OCI-LY7 (cell line): ENCODE results near the gene IMMP2L. TPM values are rescaled to one million over a fixed set of nuclear protein-coding genes. Genes with fewer than 3 reads are reported as not detected.
A peak's percentile ranks its signal among the peaks of the same experiment; 100 is the strongest.

Source experiments
- BruUV-seq: library from RNA; stranded (reverse); fragments of 400-500 nt; replicated peaks from 2 replicates; lab custom pipeline; 2021; lab: Mats Ljungman, UMichigan
- CTCF ChIA-PET: fragments of 300-600 bp; sonication (Branson Sonifier 250); formaldehyde crosslinking; loops from one replicate; lab custom pipeline; 2022; ENCODE audit warnings: antibody characterized with exemption; ENCODE audit not compliant: unreplicated experiment; lab: Charles Lee
- POLR2A ChIA-PET: fragments of 300-600 bp; sonication (Branson Sonifier 250); formaldehyde crosslinking; loops from one replicate; lab custom pipeline; 2022; ENCODE audit warnings: antibody characterized with exemption; lab: Charles Lee
- DNase-seq: peaks from one replicate; pipeline ENCODE4 v3.0.0-alpha.2; 2015; ENCODE audit warnings: low spot score
- H2AFZ ChIP-seq: fragments of 200-600 bp; sonication (generic), shearing (Covaris generic); 2 replicates; pipeline ENCODE4 v1.6.1; 2014; ENCODE audit warnings: mild to moderate bottlenecking, antibody characterized with exemption, low read length, moderate library complexity
- H3K27ac ChIP-seq: fragments of 200-600 bp; sonication (generic); 2 replicates; pipeline ENCODE4 v1.5.1; 2014; ENCODE audit warnings: mixed run types, low read depth, mild to moderate bottlenecking, moderate library complexity, low read length, inconsistent platforms; ENCODE audit not compliant: poor library complexity, severe bottlenecking
- H3K36me3 ChIP-seq: fragments of 200-600 bp; sonication (generic); 2 replicates; pipeline ENCODE4 v1.6.1; 2014; ENCODE audit warnings: mild to moderate bottlenecking, antibody characterized with exemption, low read length, moderate library complexity, mixed read lengths; ENCODE audit not compliant: insufficient read depth
- H3K4me1 ChIP-seq: fragments of 200-600 bp; sonication (generic); 2 replicates; pipeline ENCODE4 v1.5.1; 2014; ENCODE audit warnings: mild to moderate bottlenecking, low read length; ENCODE audit not compliant: insufficient read depth, poor library complexity, severe bottlenecking
- H3K4me2 ChIP-seq: fragments of 200-600 bp; sonication (generic); 2 replicates; pipeline ENCODE4 v1.6.1; 2014; ENCODE audit warnings: mild to moderate bottlenecking, low read length
- H3K4me3 ChIP-seq: fragments of 200-600 bp; sonication (generic); 2 replicates; pipeline ENCODE4 v1.5.1; 2014; ENCODE audit warnings: mild to moderate bottlenecking, low read depth, low read length; ENCODE audit not compliant: poor library complexity, severe bottlenecking
- H3K79me2 ChIP-seq: fragments of 200-600 bp; sonication (generic); 2 replicates; pipeline ENCODE4 v1.6.1; 2016; ENCODE audit warnings: low read depth, mild to moderate bottlenecking, low read length, moderate library complexity, mixed read lengths; ENCODE audit not compliant: insufficient read depth
- H3K9me2 ChIP-seq: fragments of 200-600 bp; sonication (generic); 2 replicates; pipeline ENCODE4 v1.6.1; 2016; ENCODE audit warnings: mild to moderate bottlenecking, low read length, mixed read lengths; ENCODE audit not compliant: insufficient read depth
- H3K9me3 ChIP-seq: fragments of 200-600 bp; sonication (generic); 2 replicates; pipeline ENCODE4 v1.6.1; 2014; ENCODE audit warnings: mild to moderate bottlenecking, mixed run types, low read length, mixed read lengths
- H4K20me1 ChIP-seq: fragments of 200-600 bp; sonication (generic); 2 replicates; pipeline ENCODE4 v1.6.1; 2014; ENCODE audit warnings: mild to moderate bottlenecking, antibody characterized with exemption, low read length, moderate library complexity, mixed read lengths; ENCODE audit not compliant: insufficient read depth
- CTCF ChIP-seq: fragments of 200-600 bp; sonication (generic); conservative IDR thresholded peaks from 2 replicates; pipeline ENCODE4 v1.5.1; 2014; ENCODE audit warnings: mild to moderate bottlenecking, antibody characterized with exemption, low read length, moderate library complexity, mixed read lengths
- EZH2phosphoT487 ChIP-seq: fragments of 200-600 bp; sonication (generic); IDR thresholded peaks from 2 replicates; pipeline ENCODE4 v1.6.1; 2018; ENCODE audit warnings: low read depth, borderline replicate concordance, mild to moderate bottlenecking, mixed run types, antibody characterized with exemption, low read length, moderate library complexity, mixed read lengths
- intact Hi-C: fragments of 100-400 bp; cut with micrococcal nuclease; formaldehyde crosslinking; loops from one replicate; pipeline ENCODE4 v1.10.0; 2022; ENCODE audit not compliant: unreplicated experiment
- total RNA-seq, 2 experiments: library from RNA; depleted of rRNA in 1 of 2; stranded (reverse); fragments of >200 nt in 1 of 2; shearing (Covaris generic) in 1 of 2; gene quantifications; 2 replicates each; pipeline ENCODE4 v1.2.3, GENCODE V29; 2014 to 2022

The IMMP2L gene
- total RNA-seq, 2 experiments from 2014 or later, result 8.0 to 25.4 TPM

- Histone ChIP-seq H3K9me3 (0 out of 2 replicates have a peak, but pooled peaks cover 5% of the 10 kb centered on the region), H3K27ac (no peak overlapping the region), H3K9me2 (no peaks in the 10 kb centered on the region), H3K36me3 (no peaks in the 10 kb centered on the region), H3K4me2 (no peak overlapping the region), H2AFZ (no peak overlapping the region), H4K20me1 (no peaks in the 10 kb centered on the region), H3K4me1 (no peaks in the 10 kb centered on the region), H3K4me3 (no peak overlapping the region), H3K79me2 (no peaks in the 10 kb centered on the region)
- POLR2A ChIA-PET, result interaction anchor here (1.2 kb wide), 1 partner anchor 453 kb away, joined by 3 read pairs; no protein-coding TSS in a partner anchor
- TF ChIP-seq CTCF (no peak), EZH2phosphoT487 (no peak)
- CTCF ChIA-PET, result no interaction called here
- DNase-seq, result no peak
- no TSS peak for BruUV-seq
- intact Hi-C loops, result no loop called here
Measured at GRCh38 chr7:111578754-111579153, 16.5 kb upstream of the IMMP2L start.

GRCh38 chr7:111571720-111572119, 9.4 kb upstream of the IMMP2L start:
- POLR2A ChIA-PET, result no interaction called here
- H3K79me2 ChIP-seq, result no peaks in the 10 kb centered on the region
- H3K4me1 ChIP-seq, result peaks cover 14% of the 10 kb centered on the region
- no peak overlapping the region for H2AFZ ChIP-seq
- TF ChIP-seq EZH2phosphoT487 (no peak), CTCF (no peak)
- no peaks in the 10 kb centered on the region for H3K9me2 ChIP-seq
- CTCF ChIA-PET, result no interaction called here
- H3K4me3 ChIP-seq, result no peak overlapping the region
- intact Hi-C loops, result no loop called here
- no TSS peak for BruUV-seq
- DNase-seq, result no peak
- no peaks in the 10 kb centered on the region for H3K36me3 ChIP-seq
- H3K27ac ChIP-seq, result no peak overlapping the region
- H3K9me3 ChIP-seq, result peaks cover 22% of the 10 kb centered on the region; the same call in 1 of the 2 replicates
- no peak overlapping the region for H3K4me2 ChIP-seq
- H4K20me1 ChIP-seq, result no peaks in the 10 kb centered on the region

GRCh38 chr7:111568870-111569462, 6.7 kb upstream of the IMMP2L start:
- H3K4me2 ChIP-seq, result peak overlapping the region; percentile 59
- TF ChIP-seq CTCF (no peak), EZH2phosphoT487 (no peak)
- intact Hi-C loops, result loop anchor here (10.0 kb wide), 2 partner anchors 244 to 636 kb away; partner anchors contain the start of genes DOCK4 and ZNF277
- no peaks in the 10 kb centered on the region for H3K79me2 ChIP-seq
- DNase-seq, result peak; percentile 17
- ChIA-PET POLR2A (interaction anchor here (1.9 kb wide), 1 partner anchor 8 kb away, joined by 6 read pairs; no protein-coding TSS in a partner anchor), CTCF (no interaction called here)
- H3K36me3 ChIP-seq, result no peaks in the 10 kb centered on the region
- peaks cover 22% of the 10 kb centered on the region; the same call in 1 of the 2 replicates for H3K9me3 ChIP-seq
- peaks cover 14% of the 10 kb centered on the region for H3K4me1 ChIP-seq
- H2AFZ ChIP-seq, result peak overlapping the region; percentile 64; the same call in 1 of the 2 replicates
- no TSS peak for BruUV-seq
- no peak overlapping the region for H3K4me3 ChIP-seq
- H4K20me1 ChIP-seq, result no peaks in the 10 kb centered on the region
- H3K27ac ChIP-seq, result peak overlapping the region; percentile 7
- H3K9me2 ChIP-seq, result no peaks in the 10 kb centered on the region
